ENCODE data around the gene HS3ST5.

- TF ChIP-seq CTCF (IDR thresholded peaks at IDR 0.05; ENCODE audit: low read depth, low read length, missing input control) (no peak), RAD21 (IDR thresholded peaks at IDR 0.05) (no peak), FOXA1 (IDR thresholded peaks at IDR 0.05) (no peak), JUND (IDR thresholded peaks at IDR 0.05) (no peak), SP1 (IDR thresholded peaks at IDR 0.05) (no peak), YY1 (IDR thresholded peaks at IDR 0.05) (no peak), REST (IDR thresholded peaks at IDR 0.05) (no peak), MAX (IDR thresholded peaks at IDR 0.05) (no peak)
These were observed 335.3 kb downstream of the HS3ST5 start for GRCh38 chr6:114007516-114007915.
